HCT116 (cell line): ENCODE measurements around the gene KLF16.

Experiments used
- ELF1 ChIP-seq: IDR thresholded peaks from 2 replicates; pipeline ENCODE4 v1.6.1; 2012; ENCODE audit warnings: low read depth, borderline replicate concordance
- POLR2A ChIP-seq: IDR thresholded peaks from 2 replicates; pipeline ENCODE4 v1.7.0; 2011; ENCODE audit warnings: borderline replicate concordance; ENCODE audit not compliant: insufficient read depth, insufficient read length; ENCODE audit errors: extremely low read depth

- no peak for TF ChIP-seq POLR2A
- TF ChIP-seq ELF1, result no peak
These were observed 39.1 kb downstream of the KLF16 start for GRCh38 chr19:1824252-1824622.
